Fibroblast of the aortic adventitia (primary cell): ENCODE measurements around the gene CNIH4. TPM values are rescaled to one million over a fixed set of nuclear protein-coding genes. Genes with fewer than 3 reads are reported as not detected.
"Not testable (repeated sequence)": the region's sequence is repeated elsewhere in the genome, so short reads cannot be mapped to it uniquely, and the experiment has no call there.

Experiments used
- DNase-seq: peaks from one replicate; pipeline ENCODE4 v3.0.0-alpha.2; 2010; ENCODE audit warnings: low read depth
- H3K4me3 ChIP-seq: 2 replicates; pipeline ENCODE4 v1.5.1; 2011; ENCODE audit warnings: low read depth, mild to moderate bottlenecking, control low read depth, low read length, moderate library complexity
- CTCF ChIP-seq: IDR thresholded peaks from 2 replicates; pipeline ENCODE4 v1.5.1; 2011; ENCODE audit warnings: mild to moderate bottlenecking, low read length, control low read depth, inconsistent platforms; ENCODE audit not compliant: insufficient read depth
- total RNA-seq: library from RNA; depleted of rRNA; stranded (reverse); fragments of >200 nt; gene quantifications from 2 replicates; pipeline ENCODE4 v1.2.3, GENCODE V29; 2012; ENCODE audit warnings: low replicate concordance

CNIH4 gene
- 50.1 and 86.5 TPM in 2 replicates for total RNA-seq

DNA sequence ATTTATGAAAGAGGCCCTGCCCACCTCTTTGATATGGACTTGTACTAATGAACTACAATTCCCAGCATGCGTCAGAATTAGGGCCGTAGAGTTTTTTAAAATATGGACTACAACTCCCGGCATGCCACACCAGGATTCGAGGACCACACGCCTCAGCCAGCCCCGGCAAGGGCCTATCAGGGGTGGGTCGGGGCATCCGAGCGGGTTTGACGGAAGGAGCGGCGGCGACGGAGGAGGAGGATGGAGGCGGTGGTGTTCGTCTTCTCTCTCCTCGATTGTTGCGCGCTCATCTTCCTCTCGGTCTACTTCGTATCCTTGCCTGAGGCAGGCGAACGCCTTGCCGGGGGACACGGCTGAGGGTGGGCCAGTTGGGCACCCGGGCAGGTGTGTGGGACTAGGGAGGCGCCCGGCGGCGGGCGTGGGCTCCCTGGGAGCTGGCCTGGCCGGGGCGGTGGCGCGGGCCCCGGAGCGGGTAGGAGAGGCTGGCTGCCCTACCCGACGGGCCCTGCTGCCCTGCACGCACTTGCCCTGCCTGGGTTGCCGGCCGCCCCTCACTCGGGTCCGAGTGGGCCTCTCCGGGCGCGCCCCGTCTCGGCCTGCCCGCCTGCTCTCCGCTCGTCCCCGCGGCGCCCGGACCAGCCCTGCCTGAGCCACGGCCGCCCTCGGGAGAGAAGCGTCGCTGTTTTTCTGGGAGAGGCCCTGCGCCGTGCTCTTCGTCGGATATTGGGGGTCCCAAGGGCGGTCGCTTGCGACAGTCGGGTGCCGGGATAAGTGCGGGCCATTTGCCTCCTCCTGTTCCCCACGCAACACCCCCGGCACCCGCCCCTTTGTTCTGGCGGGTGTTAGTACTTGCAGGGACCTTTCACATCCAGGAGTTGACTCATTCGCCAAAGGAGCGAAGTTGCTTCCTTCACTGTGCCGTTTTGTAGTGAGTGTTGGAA is at the start of gene CNIH4:
CNIH4 (plus strand) TSS at position 195 of the 941 bp plus-strand sequence; CDS start at position 241, 46 bp downstream.
- peak within 1 kb of the TSS; percentile 87 for H3K4me3 ChIP-seq
- DNase-seq, result peak; percentile 96
- no peak for TF ChIP-seq CTCF

- TF ChIP-seq CTCF, result no peak
- H3K4me3 ChIP-seq, result no peak overlapping the region
- no peak for DNase-seq
These were observed 48.6 kb upstream of the CNIH4 start for GRCh38 chr1:224308064-224308463.

- DNase-seq, H3K4me3 ChIP-seq: not testable (repeated sequence)
These were observed 45.2 kb upstream of the CNIH4 start for GRCh38 chr1:224311503-224311902.

DNA sequence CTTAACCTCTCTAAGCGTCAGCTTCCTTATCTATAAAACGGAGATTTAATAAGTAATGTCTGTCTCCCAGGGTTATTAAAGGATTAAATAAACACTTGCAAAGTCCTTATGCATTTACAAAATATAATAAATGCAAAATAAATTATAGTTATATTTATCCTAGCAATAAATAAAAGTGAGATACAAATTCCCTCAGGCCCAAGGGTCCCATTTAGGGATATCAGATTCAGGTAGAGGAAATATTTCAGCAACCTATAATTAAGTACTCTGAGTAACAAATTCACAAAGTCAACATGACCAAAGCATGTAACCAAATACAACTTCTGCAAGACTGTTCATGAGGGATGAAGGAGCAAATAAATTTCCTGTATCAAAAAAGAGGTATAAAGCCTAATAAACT is 44.7 kb upstream of the CNIH4 start:
- no peak for TF ChIP-seq CTCF
- no peak overlapping the region for H3K4me3 ChIP-seq
- no peak for DNase-seq

DNA sequence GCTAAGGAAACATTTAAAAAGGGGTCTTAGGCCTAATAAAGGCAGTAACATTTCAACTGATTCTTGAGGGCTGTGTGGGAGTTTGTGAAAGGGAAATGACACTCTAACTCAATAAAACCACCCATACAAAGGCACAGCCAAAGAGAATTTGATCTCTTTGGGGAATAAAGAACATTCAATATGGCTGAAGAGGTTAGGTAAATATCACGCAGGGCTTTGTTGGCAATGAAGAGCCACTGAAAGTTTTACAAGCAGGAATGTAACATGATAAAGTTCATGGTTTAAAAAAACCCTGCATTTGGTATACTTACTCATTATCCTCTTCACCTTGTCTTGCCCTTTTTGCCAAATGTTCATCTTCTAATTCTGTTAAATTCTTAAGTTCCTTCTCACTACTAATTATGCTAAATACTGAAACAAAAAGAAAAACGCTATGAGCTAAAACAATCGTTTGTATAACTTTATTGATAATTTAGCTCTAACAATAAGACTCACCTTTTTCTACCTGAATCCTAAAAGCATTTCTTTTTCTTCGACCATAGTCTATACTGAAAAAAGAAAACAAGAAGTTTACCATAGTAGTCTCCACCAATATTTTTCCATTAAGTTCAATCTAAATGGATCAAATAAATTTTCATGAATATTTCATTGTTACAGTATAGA is 39.2 kb upstream of the CNIH4 start:
- no peak overlapping the region for H3K4me3 ChIP-seq
- DNase-seq, result no peak
- TF ChIP-seq CTCF, result no peak

DNA sequence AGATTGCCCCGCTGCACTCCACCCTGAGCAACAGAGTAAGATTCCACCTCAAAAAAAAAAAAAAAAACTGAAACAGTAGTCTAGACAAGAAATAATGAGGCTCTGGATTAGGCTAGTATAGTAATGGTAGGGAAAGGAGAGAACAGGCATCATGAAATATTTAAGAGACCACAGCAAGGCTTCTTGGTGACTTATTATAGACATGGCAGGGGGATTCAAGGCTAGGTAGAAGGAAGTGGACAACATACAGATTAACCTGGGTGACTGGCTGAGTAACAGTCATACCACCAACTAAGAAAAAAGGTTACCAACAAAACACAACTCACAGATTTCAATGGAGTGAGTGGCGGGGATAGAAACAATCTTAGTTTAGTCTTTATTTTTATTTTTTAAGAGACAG is 35.0 kb upstream of the CNIH4 start:
- H3K4me3 ChIP-seq, result no peak overlapping the region
- no peak for TF ChIP-seq CTCF
- DNase-seq, result no peak

DNA sequence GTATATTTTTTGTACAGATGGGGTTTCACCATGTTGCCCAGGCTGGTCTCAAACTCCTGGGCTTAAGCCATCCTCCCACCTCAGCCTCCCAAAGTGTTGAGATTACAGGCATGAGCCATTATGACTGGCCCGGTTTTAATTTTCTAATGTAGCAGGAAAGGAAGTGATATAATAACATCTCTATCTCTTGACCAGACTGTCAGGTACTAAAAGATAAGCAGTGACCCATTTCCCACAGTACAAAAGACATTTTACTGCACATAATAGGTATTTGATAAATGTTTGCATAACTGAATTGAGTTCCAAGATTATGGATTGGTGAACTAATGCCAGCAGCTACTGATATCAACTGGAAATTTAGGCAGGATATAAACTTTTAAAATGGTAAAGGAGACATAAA is 30.7 kb upstream of the CNIH4 start:
- no peak overlapping the region for H3K4me3 ChIP-seq
- DNase-seq, result no peak
- no peak for TF ChIP-seq CTCF
